CD4-positive, alpha-beta T cell (primary cell): ENCODE measurements around the gene RIPOR2. TPM values are rescaled to one million over a fixed set of nuclear protein-coding genes. Genes with fewer than 3 reads are reported as not detected.

Experiments
- ATAC-seq: fragments of 200-7000 bp; cut with Tn5 transposase; one replicate; pipeline ENCODE4 v1.10.0; 2022; ENCODE audit warnings: mild to moderate bottlenecking; ENCODE audit not compliant: poor library complexity
- CTCF ChIA-PET: fragments of 350-600 bp; sonication (Branson Sonifier 250); formaldehyde crosslinking; loops from one replicate; lab custom pipeline; 2021; ENCODE audit warnings: antibody characterized with exemption, inconsistent platforms; lab: Charles Lee
- POLR2A ChIA-PET: fragments of 350-600 bp; sonication (Branson Sonifier 250); formaldehyde crosslinking; loops from one replicate; lab custom pipeline; 2021; ENCODE audit warnings: antibody characterized with exemption, inconsistent platforms; lab: Charles Lee
- DNase-seq, 14 experiments: peaks; one replicate each; pipeline ENCODE4 v3.0.0-alpha.2; 2013 to 2020; ENCODE audit warnings: mixed read lengths in 2 of 14
- H3K27ac ChIP-seq, 2 donors: one replicate each; pipeline versions ENCODE4 v1.5.1 to v1.7.0; 2013; ENCODE audit warnings: low read length in 2 of 2, low read depth in 1 of 2, mild to moderate bottlenecking in 1 of 2
- H3K27me3 ChIP-seq, 2 experiments: 1 replicate in 1 of 2; 2 replicates in 1 of 2; pipeline versions ENCODE4 v1.6.1 to v1.7.0; 2013; ENCODE audit warnings: low read length in 2 of 2, control low read depth in 1 of 2, mild to moderate bottlenecking in 1 of 2, moderate library complexity in 1 of 2; ENCODE audit not compliant: insufficient read depth in 2 of 2, control insufficient read depth in 1 of 2
- H3K36me3 ChIP-seq: one replicate; pipeline ENCODE4 v1.6.1; 2013; ENCODE audit warnings: low read length, control low read depth; ENCODE audit not compliant: insufficient read depth
- H3K4me1 ChIP-seq: one replicate; pipeline ENCODE4 v1.6.1; 2013; ENCODE audit warnings: low read length, control low read depth; ENCODE audit not compliant: insufficient read depth
- H3K4me3 ChIP-seq: one replicate; pipeline ENCODE4 v1.5.1; 2013; ENCODE audit warnings: mild to moderate bottlenecking, low read length, moderate library complexity
- H3K9me3 ChIP-seq, 2 experiments: 1 replicate in 1 of 2; 2 replicates in 1 of 2; pipeline versions ENCODE4 v1.6.1 to v1.7.0; 2013; ENCODE audit warnings: low read length in 2 of 2, mild to moderate bottlenecking in 2 of 2, control low read depth in 1 of 2, moderate library complexity in 1 of 2; ENCODE audit not compliant: control insufficient read depth in 1 of 2, insufficient read depth in 1 of 2
- H3K27ac Mint-ChIP-seq: one replicate; pipeline ENCODE4 v1.8.0; 2020; ENCODE audit warnings: mixed read lengths
- H3K27me3 Mint-ChIP-seq: one replicate; pipeline ENCODE4 v1.8.0; 2021; ENCODE audit warnings: mixed read lengths
- H3K36me3 Mint-ChIP-seq: one replicate; pipeline ENCODE4 v1.8.0; 2021; ENCODE audit warnings: low read depth, mixed read lengths
- H3K4me1 Mint-ChIP-seq: one replicate; pipeline ENCODE4 v1.8.0; 2021; ENCODE audit warnings: low read depth, mixed read lengths
- H3K4me3 Mint-ChIP-seq: one replicate; pipeline ENCODE4 v1.8.0; 2020; ENCODE audit warnings: mild to moderate bottlenecking, mixed read lengths
- H3K9me3 Mint-ChIP-seq: one replicate; pipeline ENCODE4 v1.8.0; 2020; ENCODE audit warnings: mixed read lengths
- CTCF ChIP-seq: fragments of 200-600 bp; IDR thresholded peaks from one replicate; pipeline ENCODE4 v1.8.0; 2022; ENCODE audit warnings: antibody characterized with exemption, mild to moderate bottlenecking
- intact Hi-C, 2 experiments: fragments of 100-400 bp; cut with DNase I in 1 of 2; cut with micrococcal nuclease in 1 of 2; formaldehyde crosslinking; loops; one replicate each; pipeline versions ENCODE4 v1.15.1 to v1.9.0; 2023 to 2025; cut with DNase I, micrococcal nuclease
- total RNA-seq, 174 experiments: library from RNA in 2 of 174; stranded (reverse) in 2 of 174; gene quantifications; one replicate each; pipeline ENCODE4 v1.2.3 and lab custom pipeline; 2021 to 2026

The RIPOR2 gene
- total RNA-seq, 2 experiments from 2014 or later, result 123 to 129 TPM

GRCh38 chr6:24829657-24830056 lies 106.1 kb downstream of the RIPOR2 start:
- Histone ChIP-seq H3K9me3 (no peaks in the 10 kb centered on the region), H3K27me3 (no peaks in the 10 kb centered on the region), H3K4me1 (peaks cover 15% of the 10 kb centered on the region), H3K4me3 (no peak overlapping the region), H3K27ac (no peak overlapping the region), H3K36me3 (peaks cover 100% of the 10 kb centered on the region)
- Mint-ChIP-seq H3K36me3 (peaks cover 100% of the 10 kb centered on the region), H3K4me1 (peaks cover 35% of the 10 kb centered on the region), H3K27ac (peak overlapping the region; percentile 71), H3K9me3 (no peaks in the 10 kb centered on the region), H3K4me3 (no peak overlapping the region), H3K27me3 (no peaks in the 10 kb centered on the region)
- DNase-seq (no peak), ATAC-seq (no peak)
- intact Hi-C loops, result no loop called here
- POLR2A ChIA-PET, result interaction anchor here (0.9 to 1.9 kb wide), 5 partner anchors 8 to 197 kb away, joined by 3 to 13 read pairs (median 6); no protein-coding TSS in a partner anchor
- CTCF ChIA-PET, result interaction anchor here (1.2 kb wide), 2 partner anchors 188 to 241 kb away, joined by 3 read pairs; no protein-coding TSS in a partner anchor
- TF ChIP-seq CTCF, result no peak

- H3K9me3 ChIP-seq, result no peaks in the 10 kb centered on the region
- DNase-seq, result no peak
- H3K27ac ChIP-seq, result peak overlapping the region in 1 of 2 donors; percentile 34
- H3K36me3 ChIP-seq, result peaks cover 100% of the 10 kb centered on the region
- H3K4me3 Mint-ChIP-seq, result no peak overlapping the region
- CTCF ChIA-PET, result interaction anchor here (1.5 kb wide), 1 partner anchor 24 kb away, joined by 3 read pairs; no protein-coding TSS in a partner anchor
- TF ChIP-seq CTCF, result no peak
- peaks cover 26% of the 10 kb centered on the region for H3K4me1 Mint-ChIP-seq
- POLR2A ChIA-PET, result interaction anchor here (1.4 kb wide), 1 partner anchor 9 kb away, joined by 3 read pairs; no protein-coding TSS in a partner anchor
- H3K9me3 Mint-ChIP-seq, result no peaks in the 10 kb centered on the region
- peaks cover 100% of the 10 kb centered on the region for H3K36me3 Mint-ChIP-seq
- no peaks in the 10 kb centered on the region for H3K27me3 ChIP-seq
- intact Hi-C loops, result no loop called here
- ATAC-seq, result no peak
- H3K27ac Mint-ChIP-seq, result peak overlapping the region; percentile 77
- no peak overlapping the region for H3K4me3 ChIP-seq
- H3K4me1 ChIP-seq, result peaks cover 9% of the 10 kb centered on the region
- H3K27me3 Mint-ChIP-seq, result no peaks in the 10 kb centered on the region
Observed at GRCh38 chr6:24827970-24828369, 107.8 kb downstream of the RIPOR2 start.

GRCh38 chr6:24827162-24827561 lies 108.6 kb downstream of the RIPOR2 start:
- Histone ChIP-seq H3K27me3 (no peaks in the 10 kb centered on the region), H3K9me3 (no peaks in the 10 kb centered on the region), H3K36me3 (peaks cover 100% of the 10 kb centered on the region), H3K4me3 (no peak overlapping the region), H3K4me1 (peaks cover 9% of the 10 kb centered on the region), H3K27ac (no peak overlapping the region)
- Mint-ChIP-seq H3K9me3 (no peaks in the 10 kb centered on the region), H3K27ac (peak overlapping the region; percentile 77), H3K27me3 (no peaks in the 10 kb centered on the region), H3K36me3 (peaks cover 99% of the 10 kb centered on the region), H3K4me3 (no peak overlapping the region), H3K4me1 (peaks cover 20% of the 10 kb centered on the region)
- intact Hi-C loops, result no loop called here
- CTCF ChIA-PET, result interaction anchor here (1.5 kb wide), 1 partner anchor 23 kb away, joined by 3 read pairs; no protein-coding TSS in a partner anchor
- no peak for ATAC-seq
- DNase-seq, result no peak
- POLR2A ChIA-PET, result no interaction called here
- TF ChIP-seq CTCF, result no peak
